Dendritic cell treated with granulocyte-macrophage colony-stimulating factor and Interleukin-4, amounts not matched to agents 40 ng/mL and 50 ng/mL, for 4 days (primary cell): ENCODE measurements around the gene USP24.

Experiments used
- H3K27ac Mint-ChIP-seq: one replicate; pipeline ENCODE4 v1.8.0; 2022; ENCODE audit warnings: mild to moderate bottlenecking, mixed read lengths
- H3K27me3 Mint-ChIP-seq: one replicate; pipeline ENCODE4 v1.8.0; 2022; ENCODE audit warnings: mild to moderate bottlenecking, mixed read lengths
- H3K36me3 Mint-ChIP-seq: one replicate; pipeline ENCODE4 v1.8.0; 2022; ENCODE audit warnings: low read depth, mixed read lengths
- H3K4me1 Mint-ChIP-seq: one replicate; pipeline ENCODE4 v1.8.0; 2022; ENCODE audit warnings: low read depth, mixed read lengths
- H3K4me3 Mint-ChIP-seq: one replicate; pipeline ENCODE4 v1.8.0; 2022; ENCODE audit warnings: mild to moderate bottlenecking, moderate library complexity, mixed read lengths
- H3K9me3 Mint-ChIP-seq: one replicate; pipeline ENCODE4 v1.8.0; 2022; ENCODE audit warnings: mixed read lengths
- intact Hi-C: fragments of 100-400 bp; cut with micrococcal nuclease; formaldehyde crosslinking; loops from one replicate; pipeline ENCODE4 v1.15.0; 2022

USP24 gene

DNA sequence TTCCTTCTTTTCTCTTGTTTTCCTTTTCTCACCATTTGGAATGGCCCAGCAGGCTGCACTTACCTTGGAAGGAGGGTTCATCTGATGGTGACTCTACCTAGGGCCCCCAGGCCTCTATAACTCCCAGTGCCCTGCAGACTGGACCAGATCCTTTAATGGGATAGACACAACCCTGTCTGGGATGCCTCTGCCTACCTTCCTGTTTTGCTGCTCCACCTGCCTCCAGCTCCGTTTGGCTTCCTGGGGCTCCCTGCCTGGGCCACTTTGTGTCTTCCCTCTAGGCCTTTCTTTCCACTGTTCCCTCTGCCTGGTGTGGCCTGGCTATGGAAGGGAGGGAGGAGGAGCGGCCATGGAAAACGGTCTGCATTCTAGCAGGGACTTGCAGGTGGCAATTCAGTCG lies 168.3 kb downstream of the USP24 start:
- Mint-ChIP-seq H3K4me3 (no peak overlapping the region), H3K4me1 (no peaks in the 10 kb centered on the region), H3K36me3 (no peaks in the 10 kb centered on the region), H3K27me3 (peaks cover 8% of the 10 kb centered on the region), H3K27ac (no peak overlapping the region), H3K9me3 (no peaks in the 10 kb centered on the region)
- intact Hi-C loops = no loop called here

- no peak overlapping the region for H3K27ac Mint-ChIP-seq
- no peaks in the 10 kb centered on the region for H3K36me3 Mint-ChIP-seq
- H3K4me3 Mint-ChIP-seq = no peak overlapping the region
- intact Hi-C loops = no loop called here
- no peaks in the 10 kb centered on the region for H3K4me1 Mint-ChIP-seq
- H3K27me3 Mint-ChIP-seq = peaks cover 22% of the 10 kb centered on the region
- H3K9me3 Mint-ChIP-seq = no peaks in the 10 kb centered on the region
Observed at GRCh38 chr1:55045430-55045829, 169.7 kb downstream of the USP24 start.

GRCh38 chr1:55044617-55045397 lies 170.4 kb downstream of the USP24 start:
- no peak overlapping the region for H3K4me3 Mint-ChIP-seq
- H3K4me1 Mint-ChIP-seq = peaks cover 6% of the 10 kb centered on the region
- H3K27ac Mint-ChIP-seq = no peak overlapping the region
- H3K27me3 Mint-ChIP-seq = peaks cover 28% of the 10 kb centered on the region
- no peaks in the 10 kb centered on the region for H3K36me3 Mint-ChIP-seq
- no peaks in the 10 kb centered on the region for H3K9me3 Mint-ChIP-seq
- intact Hi-C loops = no loop called here

DNA sequence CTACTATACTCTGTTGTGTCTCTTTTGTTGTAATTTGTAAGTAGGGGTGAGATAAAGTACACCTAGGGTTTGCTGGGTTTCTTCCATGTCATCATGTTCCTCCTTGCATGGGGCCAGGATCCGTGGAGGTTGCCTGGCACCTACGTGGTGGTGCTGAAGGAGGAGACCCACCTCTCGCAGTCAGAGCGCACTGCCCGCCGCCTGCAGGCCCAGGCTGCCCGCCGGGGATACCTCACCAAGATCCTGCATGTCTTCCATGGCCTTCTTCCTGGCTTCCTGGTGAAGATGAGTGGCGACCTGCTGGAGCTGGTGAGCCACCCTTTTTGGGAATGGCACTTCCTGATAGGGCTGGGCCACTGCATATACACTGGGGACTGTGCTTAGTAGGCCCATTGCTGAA lies 171.4 kb downstream of the USP24 start:
- no peak overlapping the region for H3K27ac Mint-ChIP-seq
- H3K4me1 Mint-ChIP-seq = peaks cover 14% of the 10 kb centered on the region
- peaks cover 39% of the 10 kb centered on the region for H3K27me3 Mint-ChIP-seq
- H3K4me3 Mint-ChIP-seq = no peak overlapping the region
- no peaks in the 10 kb centered on the region for H3K9me3 Mint-ChIP-seq
- no peaks in the 10 kb centered on the region for H3K36me3 Mint-ChIP-seq
- intact Hi-C loops = no loop called here

- Mint-ChIP-seq H3K27me3 (peaks cover 46% of the 10 kb centered on the region), H3K36me3 (no peaks in the 10 kb centered on the region), H3K9me3 (no peaks in the 10 kb centered on the region), H3K4me3 (no peak overlapping the region), H3K27ac (no peak overlapping the region), H3K4me1 (peaks cover 14% of the 10 kb centered on the region)
- intact Hi-C loops = no loop called here
Observed at GRCh38 chr1:55043011-55043410, 172.2 kb downstream of the USP24 start.

DNA sequence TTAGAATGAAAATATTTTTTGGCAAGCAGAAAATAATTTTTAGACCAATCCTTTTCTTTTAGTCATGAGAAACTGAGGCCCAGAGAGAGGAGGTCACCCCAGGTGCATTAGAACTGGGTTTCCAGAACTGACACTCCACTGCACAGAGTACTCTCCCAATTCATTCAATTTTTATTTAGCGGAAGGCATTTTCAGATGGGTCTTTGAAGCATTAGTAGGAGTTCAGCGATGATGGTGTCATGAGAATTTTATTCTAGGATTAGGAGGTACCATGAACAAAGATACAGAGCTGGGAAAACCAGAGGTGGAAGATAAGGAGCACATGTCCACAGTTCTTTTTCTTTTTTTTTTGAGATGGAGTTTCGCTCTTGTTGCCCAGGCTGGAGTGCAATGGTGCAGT lies 173.6 kb downstream of the USP24 start:
- H3K27me3 Mint-ChIP-seq = peaks cover 57% of the 10 kb centered on the region
- intact Hi-C loops = no loop called here
- H3K9me3 Mint-ChIP-seq = no peaks in the 10 kb centered on the region

DNA sequence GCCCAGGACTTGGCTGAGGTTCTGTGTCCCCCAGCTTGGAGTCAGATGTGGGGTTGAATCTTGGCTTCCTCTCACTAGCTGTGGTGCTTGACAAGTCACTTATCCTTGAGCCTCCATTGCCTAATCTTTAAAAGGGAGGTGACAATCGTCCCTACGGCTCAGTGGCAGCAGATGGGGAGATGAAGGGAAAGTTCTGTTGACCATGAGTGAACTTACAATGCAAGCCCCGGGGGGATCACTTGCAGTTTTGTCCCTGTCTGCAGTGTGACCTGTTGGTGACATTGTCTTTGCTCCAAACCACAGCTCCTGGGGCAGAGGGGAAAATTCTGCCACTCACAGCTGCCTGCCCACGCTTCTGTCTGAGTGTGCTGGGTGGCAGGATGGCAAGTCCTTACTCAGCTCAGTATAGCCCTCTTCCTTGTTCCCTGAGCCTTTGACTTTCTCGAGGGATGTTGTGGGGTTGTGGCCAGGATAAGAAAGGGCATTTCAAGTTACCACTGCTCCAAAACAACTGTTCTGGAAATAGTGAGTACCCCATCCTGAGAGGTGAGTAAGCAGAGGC lies 174.2 kb downstream of the USP24 start:
- Mint-ChIP-seq H3K36me3 (no peaks in the 10 kb centered on the region), H3K9me3 (no peaks in the 10 kb centered on the region), H3K4me1 (peaks cover 18% of the 10 kb centered on the region)

More for the DNA sequence above, 173.6 kb downstream of the USP24 start:
- H3K36me3 Mint-ChIP-seq = no peaks in the 10 kb centered on the region
- H3K4me1 Mint-ChIP-seq = peaks cover 14% of the 10 kb centered on the region
- no peak overlapping the region for H3K4me3 Mint-ChIP-seq
- no peak overlapping the region for H3K27ac Mint-ChIP-seq

DNA sequence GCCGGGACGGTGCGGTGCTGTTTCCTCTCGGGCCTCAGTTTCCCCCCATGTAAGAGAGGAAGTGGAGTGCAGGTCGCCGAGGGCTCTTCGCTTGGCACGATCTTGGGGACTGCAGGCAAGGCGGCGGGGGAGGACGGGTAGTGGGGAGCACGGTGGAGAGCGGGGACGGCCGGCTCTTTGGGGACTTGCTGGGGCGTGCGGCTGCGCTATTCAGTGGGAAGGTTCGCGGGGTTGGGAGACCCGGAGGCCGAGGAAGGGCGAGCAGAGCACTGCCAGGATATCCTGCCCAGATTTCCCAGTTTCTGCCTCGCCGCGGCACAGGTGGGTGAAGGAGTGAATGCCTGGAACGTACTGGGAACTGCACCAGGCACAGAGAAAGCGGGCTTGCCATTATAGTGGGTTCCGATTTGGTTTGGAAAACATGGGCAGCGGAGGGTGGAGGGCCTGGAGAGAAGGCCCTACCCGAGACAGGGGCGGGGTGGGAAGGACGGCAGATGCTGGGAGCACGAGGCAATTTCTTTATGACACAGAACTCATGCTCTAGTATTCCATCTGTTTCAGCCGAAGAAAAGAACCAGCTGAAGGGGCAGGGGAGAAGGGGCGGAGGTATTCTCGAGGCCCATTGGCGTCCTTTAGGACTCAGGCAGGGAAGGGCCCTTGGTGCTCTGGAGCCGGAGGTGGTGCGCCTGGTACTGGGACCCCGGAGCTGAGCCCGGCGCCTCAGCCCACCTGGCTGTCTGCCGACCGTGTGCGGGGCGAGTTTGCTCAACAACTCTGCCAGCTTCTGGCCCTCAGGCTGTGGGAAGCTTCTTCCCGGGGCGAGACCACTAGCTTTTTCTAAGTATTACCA lies 174.9 kb downstream of the USP24 start:
- intact Hi-C loops = no loop called here
- H3K27me3 Mint-ChIP-seq = peaks cover 59% of the 10 kb centered on the region
- H3K36me3 Mint-ChIP-seq = no peaks in the 10 kb centered on the region
- H3K27ac Mint-ChIP-seq = no peak overlapping the region
- no peak overlapping the region for H3K4me3 Mint-ChIP-seq
- no peaks in the 10 kb centered on the region for H3K9me3 Mint-ChIP-seq
- peaks cover 25% of the 10 kb centered on the region for H3K4me1 Mint-ChIP-seq

More for the DNA sequence above, 174.2 kb downstream of the USP24 start:
- intact Hi-C loops = no loop called here
- Mint-ChIP-seq H3K27me3 (peaks cover 59% of the 10 kb centered on the region), H3K27ac (no peak overlapping the region), H3K4me3 (no peak overlapping the region)

DNA sequence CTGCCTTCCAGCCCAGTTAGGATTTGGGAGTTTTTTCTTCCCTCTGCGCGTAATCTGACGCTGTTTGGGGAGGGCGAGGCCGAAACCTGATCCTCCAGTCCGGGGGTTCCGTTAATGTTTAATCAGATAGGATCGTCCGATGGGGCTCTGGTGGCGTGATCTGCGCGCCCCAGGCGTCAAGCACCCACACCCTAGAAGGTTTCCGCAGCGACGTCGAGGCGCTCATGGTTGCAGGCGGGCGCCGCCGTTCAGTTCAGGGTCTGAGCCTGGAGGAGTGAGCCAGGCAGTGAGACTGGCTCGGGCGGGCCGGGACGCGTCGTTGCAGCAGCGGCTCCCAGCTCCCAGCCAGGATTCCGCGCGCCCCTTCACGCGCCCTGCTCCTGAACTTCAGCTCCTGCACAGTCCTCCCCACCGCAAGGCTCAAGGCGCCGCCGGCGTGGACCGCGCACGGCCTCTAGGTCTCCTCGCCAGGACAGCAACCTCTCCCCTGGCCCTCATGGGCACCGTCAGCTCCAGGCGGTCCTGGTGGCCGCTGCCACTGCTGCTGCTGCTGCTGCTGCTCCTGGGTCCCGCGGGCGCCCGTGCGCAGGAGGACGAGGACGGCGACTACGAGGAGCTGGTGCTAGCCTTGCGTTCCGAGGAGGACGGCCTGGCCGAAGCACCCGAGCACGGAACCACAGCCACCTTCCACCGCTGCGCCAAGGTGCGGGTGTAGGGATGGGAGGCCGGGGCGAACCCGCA lies 175.7 kb downstream of the USP24 start, which contains the start of gene PCSK9:
PCSK9 (plus strand) TSS at position 207 of the 741 bp plus-strand sequence; CDS start at position 497, 290 bp downstream.
- Mint-ChIP-seq H3K4me1 (peaks cover 27% of the 10 kb centered on the region), H3K36me3 (no peaks in the 10 kb centered on the region), H3K27me3 (peaks cover 61% of the 10 kb centered on the region), H3K4me3 (no peak within 1 kb of the TSS), H3K27ac (no peak within 1 kb of the TSS), H3K9me3 (no peaks in the 10 kb centered on the region)
- intact Hi-C loops = no loop called here

- Mint-ChIP-seq H3K36me3 (no peaks in the 10 kb centered on the region), H3K4me1 (peaks cover 27% of the 10 kb centered on the region), H3K27ac (no peak overlapping the region), H3K4me3 (no peak overlapping the region), H3K9me3 (no peaks in the 10 kb centered on the region), H3K27me3 (peaks cover 62% of the 10 kb centered on the region)
- intact Hi-C loops = no loop called here
Observed at GRCh38 chr1:55038974-55039341, 176.2 kb downstream of the USP24 start.

DNA sequence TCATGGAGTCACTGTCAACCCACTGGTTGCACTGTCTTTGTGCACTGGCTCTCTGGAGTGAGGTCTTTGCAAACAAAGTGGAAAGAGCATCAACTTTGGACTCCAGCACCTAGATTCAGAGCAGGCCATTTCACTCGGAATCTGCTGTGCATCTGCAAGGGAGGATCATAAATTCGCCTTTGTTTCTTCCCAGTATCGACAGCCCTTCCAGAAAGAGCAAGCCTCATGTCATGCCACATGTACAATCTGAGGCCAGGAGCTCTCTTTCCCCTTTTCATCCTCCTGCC lies 176.7 kb downstream of the USP24 start:
- intact Hi-C loops = no loop called here
- H3K27ac Mint-ChIP-seq = no peak overlapping the region
- no peaks in the 10 kb centered on the region for H3K36me3 Mint-ChIP-seq
- H3K27me3 Mint-ChIP-seq = peaks cover 62% of the 10 kb centered on the region
- H3K9me3 Mint-ChIP-seq = no peaks in the 10 kb centered on the region
- no peak overlapping the region for H3K4me3 Mint-ChIP-seq
- H3K4me1 Mint-ChIP-seq = peaks cover 27% of the 10 kb centered on the region

- no peak overlapping the region for H3K27ac Mint-ChIP-seq
- intact Hi-C loops = no loop called here
- H3K4me3 Mint-ChIP-seq = no peak overlapping the region
- peaks cover 27% of the 10 kb centered on the region for H3K4me1 Mint-ChIP-seq
- H3K36me3 Mint-ChIP-seq = no peaks in the 10 kb centered on the region
- peaks cover 65% of the 10 kb centered on the region for H3K27me3 Mint-ChIP-seq
- no peaks in the 10 kb centered on the region for H3K9me3 Mint-ChIP-seq
Observed at GRCh38 chr1:55037733-55038551, 177.2 kb downstream of the USP24 start.

DNA sequence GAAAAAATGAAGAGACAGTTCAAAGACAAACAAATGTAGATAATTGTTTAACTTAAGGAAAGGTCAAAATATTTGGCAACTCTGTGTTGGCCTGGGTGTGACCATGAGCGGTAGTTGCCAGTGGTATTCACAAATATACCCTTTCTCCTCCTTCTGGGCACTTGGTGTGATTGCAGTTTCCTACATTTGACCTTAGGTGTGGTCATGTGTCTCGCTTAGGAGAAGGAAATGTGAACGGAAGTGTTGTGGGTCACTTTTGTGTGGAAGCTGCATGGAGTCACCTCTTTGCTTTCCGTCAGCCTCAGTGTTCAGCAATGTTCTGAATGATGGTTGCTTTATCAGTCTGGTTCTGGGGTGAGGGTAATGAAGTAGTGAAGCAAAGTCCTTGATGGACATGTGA lies 179.3 kb downstream of the USP24 start:
- H3K36me3 Mint-ChIP-seq = no peaks in the 10 kb centered on the region
- no peak overlapping the region for H3K4me3 Mint-ChIP-seq
- intact Hi-C loops = no loop called here
- no peaks in the 10 kb centered on the region for H3K9me3 Mint-ChIP-seq
- H3K27me3 Mint-ChIP-seq = peaks cover 48% of the 10 kb centered on the region
- peaks cover 27% of the 10 kb centered on the region for H3K4me1 Mint-ChIP-seq
- H3K27ac Mint-ChIP-seq = no peak overlapping the region
